Ascending aorta (tissue), 2 donors: Measurements from ENCODE around the gene BANP. TPM values are rescaled to one million over a fixed set of nuclear protein-coding genes. Genes with fewer than 3 reads are reported as not detected.

Experiments
- DNase-seq, 2 donors: peaks; one replicate each; pipeline ENCODE4 v3.0.0-alpha.2; 2019; ENCODE audit warnings: low spot score in 2 of 2
- H3K27ac ChIP-seq, 2 donors: fragments of 200-600 bp; sonication (generic); one replicate each; pipeline ENCODE4 v1.5.1; 2016 to 2017; ENCODE audit warnings: mild to moderate bottlenecking in 1 of 2
- H3K27me3 ChIP-seq: fragments of 200-600 bp; sonication (generic); one replicate; pipeline ENCODE4 v1.5.1; 2017
- H3K36me3 ChIP-seq, 2 donors: fragments of 200-600 bp; sonication (generic); one replicate each; pipeline ENCODE4 v1.5.1; 2016
- H3K4me1 ChIP-seq, 2 donors: fragments of 200-600 bp; sonication (generic); one replicate each; pipeline ENCODE4 v1.5.1; 2016 to 2017; ENCODE audit warnings: mild to moderate bottlenecking in 1 of 2
- H3K4me3 ChIP-seq, 2 donors: fragments of 200-600 bp; sonication (generic); one replicate each; pipeline ENCODE4 v1.5.1; 2016 to 2017; ENCODE audit warnings: mild to moderate bottlenecking in 1 of 2
- H3K9me3 ChIP-seq, 2 donors: fragments of 200-600 bp; sonication (generic); one replicate each; pipeline ENCODE4 v1.5.1; 2016
- intact Hi-C: fragments of 100-400 bp; cut with DNase I; formaldehyde crosslinking; loops from one replicate; pipeline ENCODE4 v1.15.1; 2023
- total RNA-seq: library from RNA; depleted of rRNA; stranded (reverse); fragments of >200 nt; gene quantifications from one replicate; pipeline ENCODE4 v1.1.0, GENCODE V29; 2016
- TF ChIP-seq, protein P1 (sequence below), 3 experiments: fragments of 200-600 bp in 2 of 3; fragments of 450-650 bp in 1 of 3; sonication (generic) in 2 of 3; IDR thresholded peaks; one replicate each; pipeline ENCODE4 v1.5.1; 2016 to 2019; ENCODE audit warnings: antibody characterized with exemption in 3 of 3, mild to moderate bottlenecking in 1 of 3, moderate library complexity in 1 of 3

The BANP gene
- total RNA-seq, 1 donor from 2014 or later, result 23.4 TPM

DNA sequence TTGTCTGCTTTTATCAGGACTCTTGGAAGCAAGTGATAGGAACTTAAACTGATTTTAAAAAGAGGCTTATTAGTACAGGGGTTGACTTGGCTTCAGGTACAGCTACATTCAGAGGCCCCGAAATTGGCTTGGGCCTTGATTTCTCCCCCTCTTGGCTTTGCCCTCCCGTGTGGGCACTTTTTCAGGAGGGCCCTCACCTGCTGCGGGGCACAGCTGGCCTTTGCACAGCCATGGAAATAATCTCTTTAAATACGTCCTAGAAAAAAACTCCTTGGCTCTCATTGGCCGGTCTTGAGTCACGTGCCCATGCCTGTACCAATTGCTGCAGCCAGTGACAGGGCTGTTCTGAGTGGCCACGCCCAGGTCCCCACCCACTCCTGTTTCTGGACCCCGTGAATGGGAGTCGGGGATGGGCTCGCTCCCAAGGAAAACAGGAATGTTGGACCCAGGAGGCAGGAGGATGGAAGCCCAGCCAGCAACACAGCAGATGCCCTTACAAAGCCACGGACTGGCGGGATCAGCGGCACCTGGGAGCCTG, 29.9 kb upstream of the BANP start:
- no peaks in the 10 kb centered on the region for H3K27me3 ChIP-seq
- peaks cover 0 to 12% of the 10 kb centered on the region in 2 donors for H3K4me1 ChIP-seq
- H3K27ac ChIP-seq, result no peak overlapping the region
- H3K4me3 ChIP-seq, result no peak overlapping the region
- no peaks in the 10 kb centered on the region for H3K36me3 ChIP-seq
- H3K9me3 ChIP-seq, result no peaks in the 10 kb centered on the region
- TF ChIP-seq, protein P1, sequence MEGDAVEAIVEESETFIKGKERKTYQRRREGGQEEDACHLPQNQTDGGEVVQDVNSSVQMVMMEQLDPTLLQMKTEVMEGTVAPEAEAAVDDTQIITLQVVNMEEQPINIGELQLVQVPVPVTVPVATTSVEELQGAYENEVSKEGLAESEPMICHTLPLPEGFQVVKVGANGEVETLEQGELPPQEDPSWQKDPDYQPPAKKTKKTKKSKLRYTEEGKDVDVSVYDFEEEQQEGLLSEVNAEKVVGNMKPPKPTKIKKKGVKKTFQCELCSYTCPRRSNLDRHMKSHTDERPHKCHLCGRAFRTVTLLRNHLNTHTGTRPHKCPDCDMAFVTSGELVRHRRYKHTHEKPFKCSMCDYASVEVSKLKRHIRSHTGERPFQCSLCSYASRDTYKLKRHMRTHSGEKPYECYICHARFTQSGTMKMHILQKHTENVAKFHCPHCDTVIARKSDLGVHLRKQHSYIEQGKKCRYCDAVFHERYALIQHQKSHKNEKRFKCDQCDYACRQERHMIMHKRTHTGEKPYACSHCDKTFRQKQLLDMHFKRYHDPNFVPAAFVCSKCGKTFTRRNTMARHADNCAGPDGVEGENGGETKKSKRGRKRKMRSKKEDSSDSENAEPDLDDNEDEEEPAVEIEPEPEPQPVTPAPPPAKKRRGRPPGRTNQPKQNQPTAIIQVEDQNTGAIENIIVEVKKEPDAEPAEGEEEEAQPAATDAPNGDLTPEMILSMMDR (IDR thresholded peaks at IDR 0.05), result no peak
- no peak for DNase-seq
- intact Hi-C loops, result no loop called here

DNA sequence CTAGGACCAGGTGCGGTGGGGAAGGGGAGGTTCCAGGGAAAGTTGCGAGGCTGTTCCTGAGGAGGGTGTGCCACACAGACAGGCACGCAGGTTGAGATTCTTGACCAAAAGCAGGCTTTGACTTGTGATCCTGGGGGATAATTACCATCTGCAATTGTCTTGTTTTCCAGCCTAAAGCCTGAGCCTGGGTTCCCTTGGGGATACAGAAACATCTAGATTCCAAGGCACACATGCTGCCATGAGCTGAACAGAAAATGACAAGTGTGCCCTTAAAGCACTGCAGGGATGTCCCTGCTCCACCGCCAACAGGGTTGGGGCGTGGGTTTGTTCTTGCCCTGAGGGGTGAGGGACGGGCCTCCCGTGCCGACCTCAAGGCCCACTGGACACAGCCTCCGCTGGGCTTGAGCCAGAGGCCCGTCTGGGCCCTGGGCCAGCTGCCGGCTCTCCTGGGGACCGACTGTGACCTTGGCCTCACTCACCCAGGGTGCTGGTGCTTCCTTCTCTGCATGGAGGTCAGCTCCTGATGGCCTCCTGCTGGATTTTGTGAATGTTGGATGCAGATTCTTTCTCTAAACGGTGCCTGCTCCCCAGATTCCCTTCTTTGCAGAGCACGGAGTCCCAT, 28.9 kb upstream of the BANP start:
- no peak for DNase-seq
- no peaks in the 10 kb centered on the region for H3K9me3 ChIP-seq
- peaks cover 0 to 12% of the 10 kb centered on the region in 2 donors for H3K4me1 ChIP-seq
- no peaks in the 10 kb centered on the region for H3K27me3 ChIP-seq
- intact Hi-C loops, result no loop called here
- TF ChIP-seq, protein P1 (IDR thresholded peaks at IDR 0.05), result no peak
- no peak overlapping the region for H3K27ac ChIP-seq
- H3K4me3 ChIP-seq, result no peak overlapping the region
- no peaks in the 10 kb centered on the region for H3K36me3 ChIP-seq

DNA sequence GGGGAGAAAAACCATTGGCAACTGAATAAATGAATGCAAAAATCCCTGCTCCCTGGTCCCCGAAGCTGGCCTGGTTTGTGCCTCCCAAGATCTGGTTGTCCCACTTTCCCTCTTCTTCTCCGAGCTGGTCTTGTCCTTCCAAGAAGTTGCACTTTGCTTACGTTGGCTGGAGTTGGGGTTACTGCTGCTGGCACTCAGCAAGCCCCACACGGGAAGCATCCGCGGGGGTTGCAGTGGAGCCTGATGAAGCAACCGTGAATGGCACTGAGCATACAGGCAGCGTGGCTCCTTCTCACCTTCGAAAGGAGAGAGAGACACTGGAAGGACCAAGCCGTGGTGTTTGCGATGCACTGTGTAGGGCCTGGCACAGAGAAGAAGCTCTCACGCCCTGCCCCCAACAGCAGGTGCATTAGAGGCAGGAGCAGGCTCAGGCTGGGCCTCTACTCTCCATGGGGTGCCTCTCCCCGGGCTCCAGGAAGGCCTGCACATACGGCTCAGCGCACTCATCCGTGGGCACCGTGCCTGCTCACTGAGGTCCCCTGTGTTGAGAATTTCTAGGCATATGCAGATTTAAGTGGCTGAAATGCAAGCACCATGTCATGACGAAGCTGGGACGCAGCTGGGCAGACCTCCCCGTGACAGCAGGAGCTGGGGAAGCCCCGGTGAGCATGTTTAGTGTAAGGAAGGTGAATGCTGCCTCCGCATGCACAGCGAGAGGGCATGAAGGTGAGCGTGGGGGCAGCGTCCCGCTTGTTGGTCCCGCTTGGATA, 27.0 kb upstream of the BANP start:
- no peak for DNase-seq
- H3K27me3 ChIP-seq, result no peaks in the 10 kb centered on the region
- intact Hi-C loops, result no loop called here
- H3K36me3 ChIP-seq, result no peaks in the 10 kb centered on the region
- TF ChIP-seq, protein P1 (IDR thresholded peaks at IDR 0.05), result no peak
- H3K27ac ChIP-seq, result no peak overlapping the region
- no peaks in the 10 kb centered on the region for H3K9me3 ChIP-seq
- H3K4me1 ChIP-seq, result peaks cover 0 to 3% of the 10 kb centered on the region in 2 donors
- H3K4me3 ChIP-seq, result no peak overlapping the region

DNA sequence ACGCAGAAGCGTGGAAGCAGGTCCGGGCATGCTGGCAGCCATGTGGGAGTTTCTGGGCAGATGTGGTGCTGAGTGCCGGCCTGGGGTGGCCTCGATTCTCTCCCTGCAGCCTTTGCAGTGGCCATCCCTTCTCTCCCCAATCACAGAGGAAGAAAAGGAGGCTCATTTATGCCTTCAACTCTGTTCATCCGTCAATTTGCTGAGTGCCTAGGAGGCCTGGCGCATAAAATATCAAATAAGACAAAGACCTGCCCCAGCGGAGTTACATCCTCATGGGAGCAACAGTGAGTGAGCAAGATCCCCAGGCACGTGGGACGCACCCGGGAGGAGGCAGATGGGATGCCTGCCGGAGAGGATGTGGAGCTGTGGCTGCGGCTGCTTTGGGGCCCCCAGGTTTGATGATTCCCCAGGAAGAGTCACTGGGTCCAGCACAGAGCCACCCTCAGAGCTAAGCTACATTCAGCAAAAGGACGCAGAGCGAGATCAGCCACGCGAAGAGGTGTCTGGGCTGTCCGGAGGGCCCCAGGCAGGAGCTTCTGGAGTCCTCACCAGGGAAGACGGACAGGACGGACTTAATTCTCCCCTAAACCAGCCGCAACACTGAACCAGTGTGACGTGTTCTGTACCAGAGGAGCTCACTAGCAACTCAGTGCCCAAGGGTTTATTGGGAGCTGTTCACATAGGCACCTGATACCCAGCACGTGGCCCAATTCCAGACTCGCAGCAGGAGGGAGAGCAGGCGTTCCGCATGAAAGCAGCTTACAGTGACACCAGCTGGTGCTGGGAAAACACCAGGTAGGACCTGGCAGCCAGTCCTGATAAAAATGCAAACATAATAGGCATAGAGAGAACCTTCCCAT, 26.2 kb upstream of the BANP start:
- Histone ChIP-seq H3K36me3 (no peaks in the 10 kb centered on the region), H3K4me3 (no peak overlapping the region), H3K27me3 (no peaks in the 10 kb centered on the region), H3K9me3 (no peaks in the 10 kb centered on the region), H3K27ac (no peak overlapping the region), H3K4me1 (peaks cover 0 to 3% of the 10 kb centered on the region in 2 donors)
- TF ChIP-seq, protein P1 (IDR thresholded peaks at IDR 0.05), result no peak
- intact Hi-C loops, result no loop called here
- DNase-seq, result no peak
